Right renal cortex interstitium (tissue), 3 donors: ENCODE data around the gene MYCT1. TPM values are rescaled to one million over a fixed set of nuclear protein-coding genes. Genes with fewer than 3 reads are reported as not detected.

Experiments
- DNase-seq, 3 donors: peaks; one replicate each; pipeline ENCODE4 v3.0.0-alpha.2; 2013; ENCODE audit warnings: low read depth in 3 of 3, low spot score in 2 of 3
- polyA plus RNA-seq, 3 donors: library from polyadenylated mRNA; unstranded; fragments of 120-200 nt; gene quantifications; one replicate each; pipeline ENCODE4 v1.2.1, GENCODE V29; 2013; ENCODE audit not compliant: insufficient read length in 3 of 3

MYCT1 gene
- polyA plus RNA-seq, 3 donors: 17.3 to 20.0 (median 19.0) TPM

GRCh38 chr6:152720974-152721373 is 23.3 kb downstream of the MYCT1 start:
- DNase-seq: no peak

- no peak for DNase-seq
Observed at GRCh38 chr6:152721956-152722355, 24.3 kb downstream of the MYCT1 start.

- DNase-seq: no peak
Observed at GRCh38 chr6:152723398-152723797, 25.7 kb downstream of the MYCT1 start.

- no peak for DNase-seq
Observed at GRCh38 chr6:152726313-152726712, 28.6 kb downstream of the MYCT1 start.

GRCh38 chr6:152727507-152727906 is 29.8 kb downstream of the MYCT1 start:
- no peak for DNase-seq

- no peak for DNase-seq
Observed at GRCh38 chr6:152734630-152735029, 36.9 kb downstream of the MYCT1 start.

- no peak for DNase-seq
Observed at GRCh38 chr6:152736687-152737273, 39.1 kb downstream of the MYCT1 start.

- no peak for DNase-seq
Observed at GRCh38 chr6:152745509-152746171, 47.9 kb downstream of the MYCT1 start.

GRCh38 chr6:152746172-152746553 is 48.5 kb downstream of the MYCT1 start:
- DNase-seq: no peak

- DNase-seq: no peak
Observed at GRCh38 chr6:152748843-152749242, 51.1 kb downstream of the MYCT1 start.

GRCh38 chr6:152749336-152749735 is 51.6 kb downstream of the MYCT1 start:
- DNase-seq: no peak

- peak in 2 of 3 donors; percentile 23 to 29 for DNase-seq
Observed at GRCh38 chr6:152750694-152751093, 53.0 kb downstream of the MYCT1 start, which contains the start of gene VIP. VIP (plus strand) TSS chr6:152750797; CDS start chr6:152752178, 1,381 bp downstream.

- no peak for DNase-seq
Observed at GRCh38 chr6:152765331-152765730, 67.6 kb downstream of the MYCT1 start.

- no peak for DNase-seq
Observed at GRCh38 chr6:152769159-152769558, 71.5 kb downstream of the MYCT1 start.

- DNase-seq: no peak
Observed at GRCh38 chr6:152769993-152770392, 72.3 kb downstream of the MYCT1 start.

GRCh38 chr6:152771061-152771687 is 73.5 kb downstream of the MYCT1 start:
- DNase-seq: no peak

Other genes starting within 250 kb of the MYCT1 start
- gene SYNE1, start 60.5 kb upstream of the MYCT1 start, polyA plus RNA-seq: 100 to 1,000 TPM in 1 of 3 donors, 10 to 100 TPM in 2; 94.6 to 100 (median 99.0) TPM
- under 1 TPM; 0.50 to 1.00 (median 0.54) TPM for gene VIP, start 52.9 kb downstream of the MYCT1 start, polyA plus RNA-seq